PC-9 (cell line): ENCODE results near the gene ARL6. TPM values are rescaled to one million over a fixed set of nuclear protein-coding genes. Genes with fewer than 3 reads are reported as not detected.

Experiments used
- BruUV-seq: library from RNA; stranded (reverse); fragments of 400-500 nt; replicated peaks from 2 replicates; lab custom pipeline; 2021; lab: Mats Ljungman, UMichigan
- CTCF ChIA-PET: fragments of 300-600 bp; sonication (Branson Sonifier 250); formaldehyde crosslinking; loops from one replicate; lab custom pipeline; 2022; ENCODE audit warnings: antibody characterized with exemption; lab: Charles Lee
- POLR2A ChIA-PET: fragments of 300-600 bp; sonication (Branson Sonifier 250); formaldehyde crosslinking; loops from one replicate; lab custom pipeline; 2022; ENCODE audit warnings: antibody characterized with exemption; ENCODE audit not compliant: unreplicated experiment; lab: Charles Lee
- DNase-seq, 2 experiments: peaks; one replicate each; pipeline versions ENCODE4 v3.0.0 to v3.0.0-alpha.2; 2015 to 2022; ENCODE audit warnings: mixed read lengths in 1 of 2
- H2AFZ ChIP-seq: fragments of 200-600 bp; sonication (generic); 2 replicates; pipeline ENCODE4 v1.8.1; 2017; ENCODE audit warnings: antibody characterized with exemption
- H3F3A ChIP-seq: fragments of 200-600 bp; sonication (generic); 2 replicates; pipeline ENCODE4 v1.8.1; 2017; ENCODE audit warnings: antibody characterized with exemption, mild to moderate bottlenecking, low read depth; ENCODE audit not compliant: insufficient read depth
- H3K27ac ChIP-seq: fragments of 200-600 bp; sonication (generic); 2 replicates; pipeline ENCODE4 v1.6.1; 2016; ENCODE audit warnings: mixed run types
- H3K27me3 ChIP-seq: fragments of 200-600 bp; sonication (generic); 2 replicates; pipeline ENCODE4 v1.6.1; 2016; ENCODE audit warnings: low read depth, mixed run types; ENCODE audit not compliant: insufficient read depth
- H3K36me3 ChIP-seq: fragments of 200-600 bp; sonication (generic); 2 replicates; pipeline ENCODE4 v1.6.1; 2016; ENCODE audit warnings: low read depth, mixed run types
- H3K4me1 ChIP-seq: fragments of 200-600 bp; sonication (generic); replicated peaks from 2 replicates; pipeline ENCODE4 v1.6.1; 2016; ENCODE audit warnings: mixed run types; ENCODE audit not compliant: insufficient read depth
- H3K4me2 ChIP-seq: fragments of 200-600 bp; sonication (generic); 2 replicates; pipeline ENCODE4 v1.6.1; 2017; ENCODE audit warnings: mixed run types
- H3K4me3 ChIP-seq: fragments of 200-600 bp; sonication (generic); 2 replicates; pipeline ENCODE4 v1.6.1; 2016; ENCODE audit warnings: mixed run types
- H3K79me2 ChIP-seq: fragments of 200-600 bp; sonication (generic); 2 replicates; pipeline ENCODE4 v1.6.1; 2017; ENCODE audit warnings: low read depth, mixed run types
- H3K9me2 ChIP-seq: fragments of 200-600 bp; sonication (generic); 2 replicates; pipeline ENCODE4 v1.8.1; 2017; ENCODE audit warnings: mild to moderate bottlenecking; ENCODE audit not compliant: insufficient read depth
- H3K9me3 ChIP-seq: fragments of 200-600 bp; sonication (generic); 2 replicates; pipeline ENCODE4 v1.8.1; 2016; ENCODE audit warnings: low read depth; ENCODE audit not compliant: insufficient read depth
- H4K20me1 ChIP-seq: fragments of 200-600 bp; sonication (generic); 2 replicates; pipeline ENCODE4 v1.8.1; 2017; ENCODE audit not compliant: insufficient read depth
- EZH2 ChIP-seq: fragments of 200-600 bp; sonication (generic); IDR thresholded peaks from 2 replicates; pipeline ENCODE4 v1.8.0; 2017; ENCODE audit warnings: antibody characterized with exemption, low read depth
- intact Hi-C: fragments of 100-400 bp; cut with micrococcal nuclease; formaldehyde crosslinking; loops from one replicate; pipeline ENCODE4 v1.10.0; 2022; ENCODE audit not compliant: unreplicated experiment
- total RNA-seq: library from RNA; stranded (reverse); gene quantifications from 2 replicates; pipeline ENCODE4 v1.2.3, GENCODE V29; 2021
- TF ChIP-seq, protein P1 (sequence below): fragments of 200-600 bp; sonication (generic); conservative IDR thresholded peaks from 2 replicates; pipeline ENCODE4 v1.6.1; 2017; ENCODE audit warnings: mixed run types, antibody characterized with exemption, mild to moderate bottlenecking, moderate library complexity

Gene ARL6
- total RNA-seq, 1 experiment from 2014 or later, result 14.6 TPM

DNA sequence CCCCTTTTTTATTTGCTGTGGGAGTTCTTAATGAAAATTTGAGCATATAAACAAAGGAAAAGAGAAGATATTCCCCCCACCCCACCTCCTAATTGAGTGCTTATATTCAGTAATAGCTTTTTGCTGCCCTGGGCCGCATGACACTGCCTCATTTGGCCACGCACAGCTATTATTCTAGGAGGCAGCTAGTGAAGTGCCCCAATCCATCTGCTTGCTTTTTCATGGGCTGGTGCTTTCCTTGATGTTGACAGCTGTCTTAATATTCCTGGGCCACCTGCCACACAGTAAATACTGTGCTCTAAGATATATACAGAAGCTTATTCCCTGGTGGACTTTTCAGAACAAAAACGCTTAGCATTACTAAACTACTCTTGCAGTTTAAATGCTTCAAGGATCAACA is 53.4 kb downstream of the ARL6 start:
- Histone ChIP-seq H3K4me2 (no peak overlapping the region), H3K27me3 (no peaks in the 10 kb centered on the region), H3K79me2 (peaks cover 2% of the 10 kb centered on the region), H3K4me3 (no peak overlapping the region), H3K4me1 (peaks cover 22% of the 10 kb centered on the region), H3K36me3 (no peaks in the 10 kb centered on the region), H2AFZ (no peak overlapping the region), H4K20me1 (no peaks in the 10 kb centered on the region), H3F3A (peaks cover 11% of the 10 kb centered on the region; the same call in 1 of the 2 replicates), H3K9me3 (no peaks in the 10 kb centered on the region; the same call in 1 of the 2 replicates), H3K9me2 (no peaks in the 10 kb centered on the region), H3K27ac (no peak overlapping the region)
- TF ChIP-seq, protein P1, sequence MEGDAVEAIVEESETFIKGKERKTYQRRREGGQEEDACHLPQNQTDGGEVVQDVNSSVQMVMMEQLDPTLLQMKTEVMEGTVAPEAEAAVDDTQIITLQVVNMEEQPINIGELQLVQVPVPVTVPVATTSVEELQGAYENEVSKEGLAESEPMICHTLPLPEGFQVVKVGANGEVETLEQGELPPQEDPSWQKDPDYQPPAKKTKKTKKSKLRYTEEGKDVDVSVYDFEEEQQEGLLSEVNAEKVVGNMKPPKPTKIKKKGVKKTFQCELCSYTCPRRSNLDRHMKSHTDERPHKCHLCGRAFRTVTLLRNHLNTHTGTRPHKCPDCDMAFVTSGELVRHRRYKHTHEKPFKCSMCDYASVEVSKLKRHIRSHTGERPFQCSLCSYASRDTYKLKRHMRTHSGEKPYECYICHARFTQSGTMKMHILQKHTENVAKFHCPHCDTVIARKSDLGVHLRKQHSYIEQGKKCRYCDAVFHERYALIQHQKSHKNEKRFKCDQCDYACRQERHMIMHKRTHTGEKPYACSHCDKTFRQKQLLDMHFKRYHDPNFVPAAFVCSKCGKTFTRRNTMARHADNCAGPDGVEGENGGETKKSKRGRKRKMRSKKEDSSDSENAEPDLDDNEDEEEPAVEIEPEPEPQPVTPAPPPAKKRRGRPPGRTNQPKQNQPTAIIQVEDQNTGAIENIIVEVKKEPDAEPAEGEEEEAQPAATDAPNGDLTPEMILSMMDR, result no peak
- no peak for TF ChIP-seq EZH2
- no peak for DNase-seq
- intact Hi-C loops, result no loop called here
- BruUV-seq, result no TSS peak
- POLR2A ChIA-PET, result interaction anchor here (0.5 kb wide), 1 partner anchor 19 kb away, joined by 6 read pairs; no protein-coding TSS in a partner anchor
- CTCF ChIA-PET, result no interaction called here

DNA sequence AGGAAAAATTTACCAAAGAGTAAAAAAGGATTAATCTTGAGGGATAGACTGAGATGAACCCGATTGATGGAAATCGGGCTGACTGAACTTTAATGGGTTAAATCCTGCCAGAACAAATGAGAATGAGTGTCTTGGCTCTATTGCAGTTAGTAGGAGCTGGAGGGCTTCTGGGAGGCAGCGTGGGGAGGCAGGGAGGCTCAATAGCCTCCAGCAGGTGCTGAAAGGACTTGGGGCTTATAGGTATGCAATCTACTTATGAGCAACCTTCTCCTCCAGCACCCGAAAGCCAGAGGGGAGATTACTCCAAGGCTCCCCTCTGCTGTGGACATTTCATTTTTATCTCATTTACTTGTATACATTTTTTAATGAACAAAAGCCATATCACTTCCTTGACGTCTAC is 56.2 kb downstream of the ARL6 start:
- H3K27ac ChIP-seq, result no peak overlapping the region
- H3K4me2 ChIP-seq, result peak overlapping the region; percentile 85
- peaks cover 11% of the 10 kb centered on the region; the same call in 1 of the 2 replicates for H3F3A ChIP-seq
- no peaks in the 10 kb centered on the region for H3K36me3 ChIP-seq
- H3K9me3 ChIP-seq, result no peaks in the 10 kb centered on the region
- peak in 1 of 2 experiments; percentile 7 for DNase-seq
- peaks cover 24% of the 10 kb centered on the region for H3K4me1 ChIP-seq
- no TSS peak for BruUV-seq
- H2AFZ ChIP-seq, result peak overlapping the region; percentile 98
- intact Hi-C loops, result loop anchor here (5.0 kb wide), 1 partner anchor 97 kb away; no protein-coding TSS in a partner anchor
- ChIA-PET CTCF (interaction anchor here (0.8 to 1.2 kb wide), 2 partner anchors 56 to 202 kb away, joined by 3 to 10 read pairs; partner anchors contain the start of gene ARL6), POLR2A (interaction anchor here (1.0 kb wide), 1 partner anchor 21 kb away, joined by 9 read pairs; no protein-coding TSS in a partner anchor)
- peak overlapping the region; percentile 71 for H3K4me3 ChIP-seq
- no peaks in the 10 kb centered on the region for H3K27me3 ChIP-seq
- H4K20me1 ChIP-seq, result no peaks in the 10 kb centered on the region
- TF ChIP-seq, protein P1, result no peak
- TF ChIP-seq EZH2, result no peak
- H3K79me2 ChIP-seq, result peaks cover 30% of the 10 kb centered on the region
- H3K9me2 ChIP-seq, result no peaks in the 10 kb centered on the region

DNA sequence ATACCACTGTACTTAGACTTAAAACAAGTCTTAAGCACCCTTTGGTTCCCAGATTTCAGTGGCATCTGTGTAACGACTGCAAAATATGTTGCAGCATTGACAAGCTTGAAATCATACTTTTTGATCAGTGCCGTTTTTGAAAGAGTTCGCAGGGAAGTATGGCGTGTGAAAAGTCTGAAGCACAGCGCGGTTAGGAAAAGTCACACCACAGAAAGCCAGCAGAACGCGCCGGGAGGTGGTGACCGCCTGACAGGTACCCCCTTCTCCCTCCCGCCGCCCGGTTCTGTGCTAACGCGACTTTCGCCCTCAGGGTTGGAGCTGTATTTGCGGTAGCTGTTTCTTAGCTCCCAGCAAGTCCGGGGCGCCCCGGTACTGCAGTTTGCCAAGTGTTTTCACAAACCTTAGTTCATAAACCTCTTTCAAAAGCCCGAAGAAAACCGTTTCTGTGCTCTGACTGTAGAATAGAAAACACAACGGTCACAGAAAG is 56.8 kb downstream of the ARL6 start:
- Histone ChIP-seq H3F3A (peaks cover 11% of the 10 kb centered on the region; the same call in 1 of the 2 replicates), H3K9me3 (no peaks in the 10 kb centered on the region), H4K20me1 (no peaks in the 10 kb centered on the region), H3K4me3 (peak overlapping the region; percentile 71), H3K9me2 (no peaks in the 10 kb centered on the region), H3K27ac (peak overlapping the region; percentile 13), H3K4me1 (peaks cover 19% of the 10 kb centered on the region), H3K27me3 (no peaks in the 10 kb centered on the region), H3K4me2 (peak overlapping the region; percentile 85), H3K36me3 (no peaks in the 10 kb centered on the region), H3K79me2 (peaks cover 36% of the 10 kb centered on the region), H2AFZ (peak overlapping the region; percentile 98)
- ChIA-PET POLR2A (interaction anchor here (0.8 to 1.2 kb wide), 3 partner anchors 21 to 150 kb away, joined by 3 to 9 read pairs (median 3); no protein-coding TSS in a partner anchor), CTCF (interaction anchor here (0.8 to 1.2 kb wide), 4 partner anchors 57 to 201 kb away, joined by 3 to 10 read pairs (median 3); partner anchors contain the start of gene ARL6)
- BruUV-seq, result TSS peak; percentile 69
- peak in 1 of 2 experiments; percentile 75 for DNase-seq
- intact Hi-C loops, result loop anchor here (5.0 kb wide), 1 partner anchor 96 kb away; no protein-coding TSS in a partner anchor
- TF ChIP-seq, protein P1, result no peak
- no peak for TF ChIP-seq EZH2
